HepG2 (cell line): ENCODE measurements around the gene TLE1. TPM values are rescaled to one million over a fixed set of nuclear protein-coding genes. Genes with fewer than 3 reads are reported as not detected.

ENCODE experiments used
- CTCF ChIP-seq: sonication (generic); formaldehyde crosslinking; IDR thresholded peaks from 2 replicates; pipeline ENCODE4 v1.5.0; 2020; ENCODE audit warnings: mild to moderate bottlenecking, missing genetic modification reagents, moderate library complexity
- ELF4 ChIP-seq: sonication (generic); formaldehyde crosslinking; IDR thresholded peaks from 2 replicates; pipeline ENCODE4 v1.5.0; 2020; ENCODE audit warnings: missing genetic modification reagents, mild to moderate bottlenecking, moderate library complexity, borderline replicate concordance
- GABPB1 ChIP-seq: IDR thresholded peaks from 2 replicates; pipeline ENCODE4 v1.6.1; 2016; ENCODE audit warnings: mild to moderate bottlenecking, missing genetic modification reagents, moderate library complexity, missing compliant biosample characterization
- HMG20B ChIP-seq: conservative IDR thresholded peaks from 2 replicates; pipeline ENCODE4 v1.6.1; 2016; ENCODE audit warnings: missing genetic modification reagents, missing compliant biosample characterization
- HNRNPL ChIP-seq: fragments of 200-400 bp; formaldehyde crosslinking; IDR thresholded peaks from 2 replicates; pipeline ENCODE4 v1.6.1; 2017; ENCODE audit warnings: mild to moderate bottlenecking, low read depth, low read length
- MAFK ChIP-seq, 2 experiments: IDR thresholded peaks in 1 of 2; conservative IDR thresholded peaks in 1 of 2; 2 replicates each; pipeline ENCODE4 v1.6.1; 2011; ENCODE audit warnings: improper control_type of control experiment in 2 of 2, low read length in 2 of 2
- MIER2 ChIP-seq: IDR thresholded peaks from 2 replicates; pipeline ENCODE4 v1.6.1; 2016; ENCODE audit warnings: missing biosample characterization, missing genetic modification reagents
- NFRKB ChIP-seq: fragments of 450-650 bp; IDR thresholded peaks from 2 replicates; pipeline ENCODE4 v1.6.1; 2017
- RFX3 ChIP-seq: IDR thresholded peaks from 2 replicates; pipeline ENCODE4 v1.6.1; 2016; ENCODE audit warnings: missing biosample characterization, missing genetic modification reagents
- SATB2 ChIP-seq: sonication (generic); formaldehyde crosslinking; IDR thresholded peaks from 2 replicates; pipeline ENCODE4 v1.5.0; 2020; ENCODE audit warnings: missing genetic modification reagents
- SNRNP70 ChIP-seq: fragments of 200-400 bp; formaldehyde crosslinking; IDR thresholded peaks from 2 replicates; pipeline ENCODE4 v1.6.1; 2017; ENCODE audit warnings: mild to moderate bottlenecking, low read depth, low read length, moderate library complexity
- TCF7 ChIP-seq: sonication (generic); IDR thresholded peaks from 2 replicates; pipeline ENCODE4 v1.6.1; 2016; ENCODE audit warnings: antibody characterized with exemption, low read depth
- THYN1 ChIP-seq: sonication (generic); formaldehyde crosslinking; IDR thresholded peaks from 2 replicates; pipeline ENCODE4 v1.8.1; 2023; ENCODE audit warnings: low read depth, mild to moderate bottlenecking, moderate library complexity, missing genetic modification reagents, borderline replicate concordance
- TOPORS ChIP-seq: sonication (generic); formaldehyde crosslinking; IDR thresholded peaks from 2 replicates; pipeline ENCODE4 v1.8.0; 2023; ENCODE audit warnings: mild to moderate bottlenecking, missing genetic modification reagents
- ZC3H13 ChIP-seq: sonication (generic); formaldehyde crosslinking; IDR thresholded peaks from 2 replicates; pipeline ENCODE4 v1.8.1; 2023; ENCODE audit warnings: mild to moderate bottlenecking, missing genetic modification reagents, moderate library complexity
- ZFAT ChIP-seq: sonication (generic); formaldehyde crosslinking; conservative IDR thresholded peaks from 2 replicates; pipeline ENCODE4 v1.8.1; 2023; ENCODE audit warnings: missing genetic modification reagents, inconsistent platforms
- ZFP36 ChIP-seq: fragments of 150-350 bp; IDR thresholded peaks from 2 replicates; pipeline ENCODE4 v1.6.1; 2018; ENCODE audit warnings: borderline replicate concordance, low read length, low read depth; ENCODE audit not compliant: partially characterized antibody
- ZNF180 ChIP-seq: sonication (generic); formaldehyde crosslinking; IDR thresholded peaks from 2 replicates; pipeline ENCODE4 v1.4.0; 2020; ENCODE audit warnings: low read depth, missing genetic modification reagents, borderline replicate concordance
- ZNF234 ChIP-seq: sonication (generic); formaldehyde crosslinking; conservative IDR thresholded peaks from 2 replicates; pipeline ENCODE4 v1.5.1; 2020; ENCODE audit warnings: mild to moderate bottlenecking, missing genetic modification reagents
- ZNF282 ChIP-seq: fragments of 450-650 bp; IDR thresholded peaks from 2 replicates; pipeline ENCODE4 v1.6.1; 2018; ENCODE audit not compliant: partially characterized antibody
- ZNF34 ChIP-seq: sonication (generic); formaldehyde crosslinking; IDR thresholded peaks from 2 replicates; pipeline ENCODE4 v1.4.0; 2020; ENCODE audit warnings: mild to moderate bottlenecking, missing genetic modification reagents, borderline replicate concordance
- ZNF430 ChIP-seq: sonication (generic); formaldehyde crosslinking; IDR thresholded peaks from 2 replicates; pipeline ENCODE4 v1.9.0; 2021; ENCODE audit warnings: mild to moderate bottlenecking, missing genetic modification reagents
- ZNF441 ChIP-seq: sonication (generic); formaldehyde crosslinking; IDR thresholded peaks from 2 replicates; pipeline ENCODE4 v1.7.0; 2021; ENCODE audit warnings: missing genetic modification reagents, borderline replicate concordance
- ZNF629 ChIP-seq: sonication (generic); formaldehyde crosslinking; conservative IDR thresholded peaks from 2 replicates; pipeline ENCODE4 v1.5.0; 2020; ENCODE audit warnings: missing genetic modification reagents
- ZNF672 ChIP-seq: sonication (generic); formaldehyde crosslinking; IDR thresholded peaks from 2 replicates; pipeline ENCODE4 v1.8.1; 2022; ENCODE audit warnings: missing genetic modification reagents
- ZNF704 ChIP-seq: sonication (generic); formaldehyde crosslinking; IDR thresholded peaks from 2 replicates; pipeline ENCODE4 v1.8.1; 2023; ENCODE audit warnings: mild to moderate bottlenecking, inconsistent platforms, moderate library complexity, missing genetic modification reagents, borderline replicate concordance
- ZNF841 ChIP-seq: sonication (generic); formaldehyde crosslinking; IDR thresholded peaks from 2 replicates; pipeline ENCODE4 v1.8.1; 2023; ENCODE audit warnings: missing genetic modification reagents, borderline replicate concordance
- polyA plus RNA-seq, 8 experiments: library from polyadenylated mRNA; depleted of rRNA in 3 of 8; stranded (reverse) in 7 of 8; unstranded in 1 of 8; fragments of >200 nt; fragmentation: Illumina TruSeq in 4 of 8; extraction: Trizol in 4 of 8; gene quantifications; 2 replicates each; pipeline versions ENCODE4 v1.2.1 to v1.2.3, GENCODE V29; 2011 to 2016; ENCODE audit warnings: low read depth in 4 of 8, missing spikeins in 1 of 8, mixed read lengths in 1 of 8; ENCODE audit not compliant: insufficient read depth in 1 of 8
- total RNA-seq, 5 experiments: library from RNA; depleted of rRNA; stranded (reverse); fragments of >200 nt; fragmentation: Illumina TruSeq; extraction: Trizol; gene quantifications; 2 replicates each; pipeline ENCODE4 v1.2.3, GENCODE V29; 2016; ENCODE audit warnings: low read depth in 1 of 5
- TF ChIP-seq, protein P1 (sequence below): sonication (generic); formaldehyde crosslinking; conservative IDR thresholded peaks from 2 replicates; pipeline ENCODE4 v1.4.0; 2020; ENCODE audit warnings: missing genetic modification reagents

Gene TLE1
- total and polyA plus RNA-seq, 2 of the 13 experiments (the other 11 are each of a cell fraction or from before 2014, with no cell fraction given): 35.9 to 109 TPM

- TF ChIP-seq ZFP36 (no peak), MAFK (conservative IDR thresholded peaks at IDR 0.05 in 1 of 2, IDR thresholded peaks at IDR 0.05 in 1 of 2; ENCODE audit: low read length in 2 of 2) (no peak), NFRKB (no peak), GABPB1 (CRISPR knock-in tag) (peak; percentile 74), ZNF180 (CRISPR knock-in tag) (no peak), TOPORS (CRISPR knock-in tag) (no peak; the same call in 1 of the 2 replicates), ZNF34 (peak; percentile 91), RFX3 (CRISPR knock-in tag) (no peak), SATB2 (CRISPR knock-in tag) (no peak), THYN1 (no peak), ZFAT (CRISPR knock-in tag) (0 out of 2 replicates have a peak, but pooled peaks have one; percentile 38), SNRNP70 (no peak), ZNF234 (CRISPR knock-in tag) (no peak; the same call in 1 of the 2 replicates), ZC3H13 (CRISPR knock-in tag) (0 out of 2 replicates have a peak, but pooled peaks have one; percentile 57), ZNF430 (CRISPR knock-in tag) (no peak; the same call in 1 of the 2 replicates), ZNF704 (CRISPR knock-in tag) (0 out of 2 replicates have a peak, but pooled peaks have one; percentile 38), ELF4 (CRISPR knock-in tag) (no peak), ZNF629 (CRISPR knock-in tag) (0 out of 2 replicates have a peak, but pooled peaks have one; percentile 28), HNRNPL (no peak), CTCF (CRISPR knock-in tag) (no peak; the same call in 1 of the 2 replicates), MIER2 (0 out of 2 replicates have a peak, but pooled peaks have one; percentile 37), TCF7 (no peak), ZNF441 (CRISPR knock-in tag) (peak; percentile 83; the same call in 1 of the 2 replicates), ZNF841 (CRISPR knock-in tag) (no peak), ZNF282 (no peak), HMG20B (CRISPR knock-in tag) (no peak; the same call in 1 of the 2 replicates), ZNF672 (CRISPR knock-in tag) (no peak)
- TF ChIP-seq, protein P1, sequence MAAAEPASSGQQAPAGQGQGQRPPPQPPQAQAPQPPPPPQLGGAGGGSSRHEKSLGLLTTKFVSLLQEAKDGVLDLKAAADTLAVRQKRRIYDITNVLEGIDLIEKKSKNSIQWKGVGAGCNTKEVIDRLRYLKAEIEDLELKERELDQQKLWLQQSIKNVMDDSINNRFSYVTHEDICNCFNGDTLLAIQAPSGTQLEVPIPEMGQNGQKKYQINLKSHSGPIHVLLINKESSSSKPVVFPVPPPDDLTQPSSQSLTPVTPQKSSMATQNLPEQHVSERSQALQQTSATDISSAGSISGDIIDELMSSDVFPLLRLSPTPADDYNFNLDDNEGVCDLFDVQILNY (CRISPR knock-in tag): no peak
Measured at GRCh38 chr9:81689343-81690175, at the start of gene TLE1 (continued).
